IMR-90 (cell line): ENCODE results near the gene CHMP1B. TPM values are rescaled to one million over a fixed set of nuclear protein-coding genes. Genes with fewer than 3 reads are reported as not detected.
"Not testable (repeated sequence)": the region's sequence is repeated elsewhere in the genome, so short reads cannot be mapped to it uniquely, and the experiment has no call there.

Experiments used
- ATAC-seq: fragments of 200-7000 bp; cut with Tn5 transposase; 2 replicates; pipeline ENCODE4 v1.9.1; 2020; ENCODE audit warnings: low read depth, mild to moderate bottlenecking, moderate library complexity
- BruUV-seq: library from RNA; stranded (reverse); fragments of 400-500 nt; replicated peaks from 2 replicates; lab custom pipeline; 2021; lab: Mats Ljungman, UMichigan
- CTCF ChIA-PET: fragments of 300-600 bp; formaldehyde crosslinking; extraction: SDS; loops from one replicate; lab custom pipeline; 2021; ENCODE audit warnings: antibody characterized with exemption; lab: Yijun Ruan, JAX
- POLR2A ChIA-PET: fragments of 300-600 bp; sonication (Branson Sonifier 250); formaldehyde crosslinking; loops from one replicate; lab custom pipeline; 2022; ENCODE audit warnings: antibody characterized with exemption; ENCODE audit not compliant: unreplicated experiment; lab: Charles Lee
- DNase-seq: peaks from one replicate; pipeline ENCODE4 v3.0.0; 2013
- H2AFZ ChIP-seq: replicated peaks from 2 replicates; pipeline ENCODE3; 2013; ENCODE audit warnings: low read length, mild to moderate bottlenecking; ENCODE audit not compliant: poor library complexity
- H2AK5ac ChIP-seq: 2 replicates; pipeline ENCODE4 v1.6.1; 2013; ENCODE audit warnings: low read depth, low read length, inconsistent platforms
- H2AK9ac ChIP-seq: replicated peaks from 2 replicates; pipeline ENCODE3; 2013; ENCODE audit warnings: mild to moderate bottlenecking, low read depth, low read length, moderate library complexity; ENCODE audit not compliant: poor library complexity
- H2BK120ac ChIP-seq: 2 replicates; pipeline ENCODE4 v1.6.1; 2013; ENCODE audit warnings: low read depth, low read length, inconsistent platforms
- H2BK15ac ChIP-seq: 3 replicates; pipeline ENCODE4 v1.6.1; 2013; ENCODE audit warnings: low read depth, low read length, inconsistent platforms
- H2BK20ac ChIP-seq: 2 replicates; pipeline ENCODE4 v1.6.1; 2013; ENCODE audit warnings: low read depth, mild to moderate bottlenecking, inconsistent platforms, low read length, moderate library complexity
- H2BK5ac ChIP-seq: 2 replicates; pipeline ENCODE4 v1.6.1; 2013; ENCODE audit warnings: mild to moderate bottlenecking, low read depth, low read length, inconsistent platforms; ENCODE audit not compliant: poor library complexity, severe bottlenecking
- H3K14ac ChIP-seq: replicated peaks from 2 replicates; pipeline ENCODE4 v1.6.1; 2013; ENCODE audit warnings: low read depth, low read length, inconsistent platforms
- H3K18ac ChIP-seq: 2 replicates; pipeline ENCODE4 v1.6.1; 2013; ENCODE audit warnings: low read depth, low read length, control low read depth
- H3K23ac ChIP-seq: 2 replicates; pipeline ENCODE4 v1.6.1; 2013; ENCODE audit warnings: low read depth, low read length, inconsistent platforms
- H3K27ac ChIP-seq: 2 replicates; pipeline ENCODE4 v1.5.1; 2013; ENCODE audit warnings: mild to moderate bottlenecking, control low read depth, low read length; ENCODE audit not compliant: insufficient read depth
- H3K27me3 ChIP-seq: 2 replicates; pipeline ENCODE4 v1.6.1; 2013; ENCODE audit warnings: low read length; ENCODE audit not compliant: control insufficient read depth, insufficient read depth
- H3K36me3 ChIP-seq: 2 replicates; pipeline ENCODE4 v1.6.1; 2013; ENCODE audit warnings: low read length, mixed read lengths; ENCODE audit not compliant: control insufficient read depth, insufficient read depth
- H3K4ac ChIP-seq: 2 replicates; pipeline ENCODE4 v1.6.1; 2013; ENCODE audit warnings: low read depth, low read length, inconsistent platforms
- H3K4me1 ChIP-seq: 2 replicates; pipeline ENCODE4 v1.6.1; 2013; ENCODE audit warnings: low read length, mixed read lengths; ENCODE audit not compliant: control insufficient read depth, insufficient read depth
- H3K4me2 ChIP-seq: 2 replicates; pipeline ENCODE4 v1.6.1; 2013; ENCODE audit warnings: low read depth, mild to moderate bottlenecking, control low read depth, low read length, moderate library complexity
- H3K4me3 ChIP-seq: 2 replicates; pipeline ENCODE4 v1.5.1; 2013; ENCODE audit warnings: low read depth, mild to moderate bottlenecking, control low read depth, low read length, moderate library complexity; ENCODE audit not compliant: insufficient read depth
- H3K56ac ChIP-seq: 2 replicates; pipeline ENCODE4 v1.6.1; 2013; ENCODE audit warnings: low read length, inconsistent platforms; ENCODE audit not compliant: insufficient read depth; ENCODE audit errors: extremely low read depth
- H3K79me1 ChIP-seq, 2 experiments: 2 replicates each; pipeline ENCODE4 v1.6.1; 2013; ENCODE audit warnings: low read length in 2 of 2, inconsistent platforms in 1 of 2, low read depth in 1 of 2
- H3K9ac ChIP-seq: 2 replicates; pipeline ENCODE4 v1.6.1; 2013; ENCODE audit warnings: low read depth, low read length, control low read depth
- H3K9me1 ChIP-seq: 2 replicates; pipeline ENCODE4 v1.6.1; 2013; ENCODE audit warnings: low read length, inconsistent platforms; ENCODE audit not compliant: insufficient read depth
- H3K9me3 ChIP-seq: 2 replicates; pipeline ENCODE4 v1.6.1; 2013; ENCODE audit warnings: low read length; ENCODE audit not compliant: control insufficient read depth, insufficient read depth
- H4K20me1 ChIP-seq: 2 replicates; pipeline ENCODE4 v1.6.1; 2013; ENCODE audit warnings: low read length, inconsistent platforms; ENCODE audit not compliant: insufficient read depth
- H4K5ac ChIP-seq: 2 replicates; pipeline ENCODE4 v1.6.1; 2013; ENCODE audit warnings: mild to moderate bottlenecking, low read depth, low read length, control low read depth
- H4K8ac ChIP-seq, 2 experiments: 2 replicates each; pipeline ENCODE4 v1.6.1; 2013; ENCODE audit warnings: low read depth in 2 of 2, low read length in 2 of 2, control low read depth in 1 of 2, inconsistent platforms in 1 of 2
- H4K91ac ChIP-seq: 2 replicates; pipeline ENCODE4 v1.6.1; 2013; ENCODE audit warnings: low read depth, low read length, inconsistent platforms; ENCODE audit not compliant: insufficient read depth
- WGBS, 2 experiments: methylation state at CpG; one replicate each; pipeline versions ENCODE4 v1.1.5 to v1.1.7; 2013; ENCODE audit warnings: missing lambda C conversion rate in 2 of 2; ENCODE audit not compliant: insufficient read length in 1 of 2; ENCODE audit errors: extremely low coverage in 2 of 2; 5-methylcytosine and 5-hydroxymethylcytosine counted together
- dilution Hi-C: fragments of 300-500 bp; cut with HindIII; formaldehyde crosslinking; loops from one replicate; pipeline ENCODE4 v1.14.3; 2018; ENCODE audit warnings: low sequenced_read_pairs; ENCODE audit not compliant: unreplicated experiment
- in situ Hi-C: fragments of 300-500 bp; cut with MboI; formaldehyde crosslinking; loops from 3 replicates; pipeline ENCODE4 v1.14.3; 2019; ENCODE audit warnings: low sequenced_read_pairs, inconsistent platforms, mixed read lengths
- intact Hi-C: fragments of 100-400 bp; cut with micrococcal nuclease; formaldehyde crosslinking; loops from 2 replicates; pipeline ENCODE4 v1.10.0; 2022
- polyA plus RNA-seq, 3 experiments: library from polyadenylated mRNA; depleted of rRNA; stranded (reverse); fragments of >200 nt; gene quantifications; 2 replicates each; pipeline ENCODE4 v1.2.3, GENCODE V29; 2012; ENCODE audit warnings: low replicate concordance in 1 of 3
- total RNA-seq: library from RNA; depleted of rRNA; stranded (reverse); fragments of >200 nt; gene quantifications from 2 replicates; pipeline ENCODE4 v1.2.3, GENCODE V29; 2012

The CHMP1B gene
- total and polyA plus RNA-seq, 2 of the 4 experiments (the other 2 are of a cell fraction) = 21.1 to 39.4 TPM

DNA sequence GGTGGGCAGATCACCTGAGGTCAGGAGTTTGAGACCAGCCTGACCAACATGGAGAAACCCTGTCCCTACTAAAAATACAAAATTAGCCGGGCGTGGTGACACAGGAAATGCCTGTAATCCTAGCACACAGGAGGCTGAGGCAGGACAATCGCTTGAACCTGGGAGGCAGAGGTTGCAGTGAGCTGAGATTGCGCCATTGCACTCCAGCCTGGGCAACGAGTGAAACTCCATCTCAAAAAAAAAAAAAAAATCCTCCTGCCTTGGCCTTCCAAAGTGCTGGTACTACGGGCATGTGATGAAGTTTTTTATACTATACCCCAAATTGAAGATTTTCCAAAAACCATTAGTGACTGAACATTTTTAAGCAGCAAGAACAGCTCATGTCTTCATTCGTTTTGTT is 41.2 kb downstream of the CHMP1B start:
- H3K4me3 ChIP-seq, H3K9me1 ChIP-seq, DNase-seq, H3K4me1 ChIP-seq, H2AFZ ChIP-seq, intact Hi-C loops, POLR2A ChIA-PET, CTCF ChIA-PET, H4K8ac ChIP-seq, BruUV-seq, H4K91ac ChIP-seq, ATAC-seq, H3K27ac ChIP-seq, H2BK120ac ChIP-seq, dilution Hi-C loops, H2AK9ac ChIP-seq, H3K79me1 ChIP-seq, H3K9ac ChIP-seq, H2BK15ac ChIP-seq, H3K56ac ChIP-seq, H2BK20ac ChIP-seq, H4K5ac ChIP-seq, in situ Hi-C loops, H2AK5ac ChIP-seq, H3K14ac ChIP-seq, H3K23ac ChIP-seq, H2BK5ac ChIP-seq, H3K27me3 ChIP-seq, H3K9me3 ChIP-seq, H3K18ac ChIP-seq, H3K4me2 ChIP-seq, H4K20me1 ChIP-seq, H3K4ac ChIP-seq: not testable (repeated sequence)
- H3K36me3 ChIP-seq = peaks cover 27% of the 10 kb centered on the region
- WGBS, 2 experiments = 100% methylated on average over 1 of the region's 7 CpGs; no CpG with 5 or more reads in 1 of the 2 experiments
